Type B pancreatic cell (in vitro differentiated cells): ENCODE data around the gene GRM3. TPM values are rescaled to one million over a fixed set of nuclear protein-coding genes. Genes with fewer than 3 reads are reported as not detected.

Source experiments
- DNase-seq: peaks from one replicate; pipeline ENCODE4 v3.0.0; 2021; ENCODE audit warnings: mixed read lengths; ENCODE audit not compliant: unreplicated experiment; ENCODE audit errors: extremely low spot score
- H3K27ac Mint-ChIP-seq: 2 replicates; pipeline ENCODE4 v1.8.0; 2021; ENCODE audit warnings: mild to moderate bottlenecking, mixed read lengths
- H3K27me3 Mint-ChIP-seq: 2 replicates; pipeline ENCODE4 v1.8.0; 2021; ENCODE audit warnings: mixed read lengths
- H3K36me3 Mint-ChIP-seq: 2 replicates; pipeline ENCODE4 v1.8.0; 2021; ENCODE audit warnings: mixed read lengths
- H3K4me1 Mint-ChIP-seq: one replicate; pipeline ENCODE4 v1.8.0; 2021; ENCODE audit warnings: mixed read lengths; ENCODE audit not compliant: unreplicated experiment
- H3K4me3 Mint-ChIP-seq: 2 replicates; pipeline ENCODE4 v1.8.0; 2021; ENCODE audit warnings: mild to moderate bottlenecking, mixed read lengths
- H3K9me3 Mint-ChIP-seq: 2 replicates; pipeline ENCODE4 v1.8.0; 2021; ENCODE audit warnings: mixed read lengths
- CTCF ChIP-seq: fragments of 200-600 bp; sonication (generic); conservative IDR thresholded peaks from 2 replicates; pipeline ENCODE4 v1.5.0; 2021; ENCODE audit warnings: antibody characterized with exemption, mild to moderate bottlenecking
- total RNA-seq: library from RNA; stranded (reverse); gene quantifications from 2 replicates; pipeline ENCODE4 v1.2.1, GENCODE V29; 2021; ENCODE audit warnings: low replicate concordance

GRM3 gene
- total RNA-seq, 1 donor from 2014 or later, result 0.46 TPM

DNA sequence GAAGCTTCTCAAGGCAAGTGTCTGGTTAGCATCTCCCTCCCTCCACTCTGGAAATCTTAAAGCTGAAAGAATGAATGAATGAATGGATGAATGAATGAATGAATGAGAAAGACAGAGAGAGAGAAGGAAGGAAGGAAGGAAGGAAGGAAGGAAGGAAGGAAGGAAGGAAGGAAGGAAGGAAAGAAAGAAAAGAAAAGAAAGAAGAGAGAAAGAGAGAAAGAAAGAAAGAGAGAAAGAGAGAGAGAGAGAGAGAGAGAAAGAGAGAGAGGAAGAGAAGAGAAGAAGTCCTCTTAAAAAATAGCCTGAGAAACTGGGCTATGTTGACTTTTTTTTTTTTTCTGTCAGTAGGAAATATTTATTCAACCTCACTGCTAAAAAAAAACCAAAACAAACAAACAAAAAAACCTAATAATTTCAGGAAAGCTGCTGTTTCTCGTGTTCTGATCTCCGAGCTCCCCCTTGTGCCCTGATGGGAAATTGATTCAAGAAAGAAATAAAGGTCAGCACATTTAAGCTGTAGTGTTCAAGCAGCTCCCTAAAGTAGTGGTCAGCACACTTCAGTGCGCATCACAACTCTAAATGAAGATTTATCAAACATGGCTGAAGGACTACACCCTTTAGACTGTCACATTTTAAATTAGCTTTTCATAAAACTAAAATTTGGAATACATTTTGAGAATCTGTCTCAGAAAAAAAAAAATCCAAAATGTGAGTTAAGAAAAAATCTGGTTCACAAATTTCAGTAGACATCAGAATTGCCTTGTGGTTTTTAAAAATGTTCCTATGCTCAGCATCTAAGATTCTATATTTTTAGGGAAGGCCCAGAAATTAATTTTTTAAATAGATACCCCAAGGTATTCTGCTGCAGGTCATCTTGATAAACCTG lies 261.5 kb downstream of the GRM3 start:
- no peak for DNase-seq
- peak; percentile 79 for TF ChIP-seq CTCF

GRCh38 chr7:86908948-86909347 lies 265.2 kb downstream of the GRM3 start:
- Mint-ChIP-seq H3K27me3 (no peaks in the 10 kb centered on the region), H3K27ac (no peak overlapping the region), H3K4me3 (no peak overlapping the region), H3K9me3 (no peaks in the 10 kb centered on the region), H3K4me1 (peaks cover 11% of the 10 kb centered on the region), H3K36me3 (peaks cover 25% of the 10 kb centered on the region)
- no peak for DNase-seq
- TF ChIP-seq CTCF, result no peak

More for the DNA sequence above, 261.5 kb downstream of the GRM3 start:
- Mint-ChIP-seq H3K27me3 (no peaks in the 10 kb centered on the region), H3K4me1 (no peaks in the 10 kb centered on the region), H3K4me3 (no peak overlapping the region), H3K9me3 (no peaks in the 10 kb centered on the region), H3K36me3 (peaks cover 5% of the 10 kb centered on the region), H3K27ac (no peak overlapping the region)

DNA sequence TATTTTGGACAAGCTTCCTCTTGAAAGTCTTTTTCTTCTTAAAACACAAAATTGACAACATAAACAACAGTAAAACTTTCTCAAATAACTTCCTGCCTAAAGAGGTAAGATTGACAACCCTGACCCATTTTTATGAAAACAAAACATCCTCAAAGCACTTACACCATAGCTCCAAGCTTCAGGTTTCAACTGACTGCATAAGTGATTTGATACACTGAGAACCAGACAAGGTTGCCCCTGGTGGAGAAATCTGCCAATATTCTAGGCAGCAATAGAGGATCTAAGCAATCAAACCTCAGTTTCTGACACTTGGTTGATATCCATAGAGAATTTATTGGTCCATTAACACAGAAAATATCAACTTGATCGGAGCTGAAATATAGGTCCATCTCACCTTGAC lies 267.9 kb downstream of the GRM3 start:
- H3K27ac Mint-ChIP-seq, result no peak overlapping the region
- no peaks in the 10 kb centered on the region for H3K9me3 Mint-ChIP-seq
- peaks cover 14% of the 10 kb centered on the region for H3K4me1 Mint-ChIP-seq
- no peak for DNase-seq
- no peak overlapping the region for H3K4me3 Mint-ChIP-seq
- TF ChIP-seq CTCF, result peak; percentile 51
- peaks cover 27% of the 10 kb centered on the region for H3K36me3 Mint-ChIP-seq
- no peaks in the 10 kb centered on the region for H3K27me3 Mint-ChIP-seq

GRCh38 chr7:86913709-86914108 lies 270.0 kb downstream of the GRM3 start:
- Mint-ChIP-seq H3K4me3 (no peak overlapping the region), H3K4me1 (peaks cover 14% of the 10 kb centered on the region), H3K27me3 (no peaks in the 10 kb centered on the region), H3K9me3 (no peaks in the 10 kb centered on the region), H3K36me3 (peaks cover 35% of the 10 kb centered on the region), H3K27ac (no peak overlapping the region)
- DNase-seq, result no peak
- TF ChIP-seq CTCF, result no peak
